HG02884 (cell line): ENCODE results near the gene GABRR2.
"Not testable (repeated sequence)": the region's sequence is repeated elsewhere in the genome, so short reads cannot be mapped to it uniquely, and the experiment has no call there.

Experiments used
- ATAC-seq: cut with Tn5 transposase; IDR thresholded peaks from one replicate; pipeline ENCODE4 v1.9.1; 2021; ENCODE audit warnings: mild to moderate bottlenecking, moderate library complexity; ENCODE audit not compliant: unreplicated experiment

GABRR2 gene

GRCh38 chr6:89295981-89296380 lies 19.1 kb downstream of the GABRR2 start:
- no peak for ATAC-seq

- not testable (repeated sequence) for ATAC-seq
These were observed 20.0 kb downstream of the GABRR2 start for GRCh38 chr6:89295116-89295515.

GRCh38 chr6:89291256-89291819 lies 23.8 kb downstream of the GABRR2 start:
- no peak for ATAC-seq

- no peak for ATAC-seq
These were observed 24.5 kb downstream of the GABRR2 start for GRCh38 chr6:89290401-89291155.

- no peak for ATAC-seq
These were observed 25.4 kb downstream of the GABRR2 start for GRCh38 chr6:89289710-89290109.

GRCh38 chr6:89287351-89288028 lies 27.6 kb downstream of the GABRR2 start:
- no peak for ATAC-seq

- ATAC-seq = no peak
These were observed 28.6 kb downstream of the GABRR2 start for GRCh38 chr6:89286516-89286915.

GRCh38 chr6:89284963-89285735 lies 29.9 kb downstream of the GABRR2 start:
- no peak for ATAC-seq

- ATAC-seq = no peak
These were observed 31.0 kb downstream of the GABRR2 start for GRCh38 chr6:89284081-89284480.

GRCh38 chr6:89282749-89283148 lies 32.4 kb downstream of the GABRR2 start:
- no peak for ATAC-seq

- peak; percentile 98 for ATAC-seq
These were observed 33.3 kb downstream of the GABRR2 start for GRCh38 chr6:89281779-89282246.

GRCh38 chr6:89278956-89279355 lies 36.1 kb downstream of the GABRR2 start:
- no peak for ATAC-seq

- no peak for ATAC-seq
These were observed 39.2 kb downstream of the GABRR2 start for GRCh38 chr6:89275900-89276299.

- ATAC-seq = no peak
These were observed 41.3 kb downstream of the GABRR2 start for GRCh38 chr6:89273816-89274215.

GRCh38 chr6:89272596-89272995 lies 42.5 kb downstream of the GABRR2 start:
- no peak for ATAC-seq

GRCh38 chr6:89270951-89271721 lies 44.0 kb downstream of the GABRR2 start:
- ATAC-seq = peak; percentile 70

- no peak for ATAC-seq
These were observed 45.1 kb downstream of the GABRR2 start for GRCh38 chr6:89269981-89270380.

GRCh38 chr6:89269252-89269651 lies 45.8 kb downstream of the GABRR2 start:
- ATAC-seq = no peak

- ATAC-seq = no peak
These were observed 46.3 kb downstream of the GABRR2 start for GRCh38 chr6:89268776-89269175.

GRCh38 chr6:89267918-89268317 lies 47.2 kb downstream of the GABRR2 start:
- ATAC-seq = no peak
